ENCODE data around the gene KBTBD13.
"Not testable (repeated sequence)": the region's sequence is repeated elsewhere in the genome, so short reads cannot be mapped to it uniquely, and the experiment has no call there.

The KBTBD13 gene

GRCh38 chr15:65087873-65088642 lies 11.5 kb downstream of the KBTBD13 start:
- no peak overlapping the region for H3K4me3 ChIP-seq (replicated peaks; ENCODE audit: low read depth, low read length)
- no peak for DNase-seq (ENCODE audit: low read depth)
- no peak for TF ChIP-seq CTCF (IDR thresholded peaks at IDR 0.05; ENCODE audit: low read length, missing control alignments)

DNA sequence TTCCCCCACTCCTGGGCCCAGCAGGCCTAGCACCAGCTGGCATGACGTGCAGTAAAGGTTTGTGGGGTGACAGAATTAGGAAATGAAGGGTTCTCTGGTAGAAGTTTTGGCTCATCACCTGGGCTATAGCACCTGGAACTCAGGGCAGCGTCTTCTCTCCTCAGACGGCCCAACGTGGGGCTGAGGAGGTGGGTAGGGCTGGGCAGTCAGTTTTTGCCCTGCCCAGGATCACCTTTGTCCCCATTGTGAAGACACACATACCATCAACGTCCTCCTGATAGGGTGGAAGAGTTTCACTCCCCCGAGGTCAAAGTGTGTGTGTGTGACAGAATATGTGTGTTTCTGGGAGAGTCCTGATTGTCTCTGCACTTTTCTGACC lies 12.1 kb downstream of the KBTBD13 start:
- no peak for DNase-seq (ENCODE audit: low read depth)
- no peak overlapping the region for H3K4me3 ChIP-seq (replicated peaks; ENCODE audit: low read depth, low read length)
- TF ChIP-seq CTCF (IDR thresholded peaks at IDR 0.05; ENCODE audit: low read length, missing control alignments) = no peak

- no peak overlapping the region for H3K4me3 ChIP-seq (replicated peaks; ENCODE audit: low read depth, low read length)
- TF ChIP-seq CTCF (IDR thresholded peaks at IDR 0.05; ENCODE audit: low read length, missing control alignments) = no peak
- peak; percentile 74 for DNase-seq (ENCODE audit: low read depth)
These were observed 12.8 kb downstream of the KBTBD13 start for GRCh38 chr15:65089206-65089824.

DNA sequence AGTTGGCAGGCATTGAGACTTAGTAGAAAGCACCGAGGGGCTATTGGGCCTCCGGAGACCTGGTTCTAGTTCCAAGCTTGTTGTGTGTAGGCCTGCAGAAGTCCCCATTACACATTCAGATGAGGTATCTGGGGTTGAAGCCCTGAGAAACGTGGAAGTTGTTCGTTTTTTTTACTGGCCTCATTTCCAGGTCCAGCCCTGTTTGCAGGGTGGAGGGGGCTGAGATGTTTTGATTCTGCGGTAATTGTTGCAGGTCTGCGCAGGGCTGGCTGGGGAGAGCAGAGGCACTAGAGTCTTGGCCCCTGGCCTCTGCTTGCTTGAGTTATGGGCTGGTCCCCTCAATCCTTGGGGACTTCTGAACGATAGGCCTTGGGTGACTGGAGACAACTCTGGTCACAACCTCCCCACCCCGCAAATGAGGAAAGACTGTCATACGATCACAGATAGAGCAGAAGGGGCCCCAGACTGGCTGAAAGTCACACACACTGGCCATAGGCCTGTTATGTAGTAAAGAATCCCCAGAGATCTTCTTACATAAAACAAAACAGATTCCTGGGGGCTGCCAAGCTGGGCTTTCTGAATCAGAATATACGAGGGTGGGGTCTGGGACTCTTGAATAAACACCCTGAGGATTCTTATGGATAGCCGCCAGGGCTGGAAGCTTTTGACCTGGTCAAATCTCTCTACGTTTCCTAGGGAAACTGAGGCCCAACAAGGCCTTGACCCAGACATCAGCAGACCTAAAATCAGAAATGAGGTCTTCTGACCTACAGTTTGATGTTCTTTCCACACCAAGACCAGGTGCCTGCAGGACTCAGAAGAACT lies 15.6 kb downstream of the KBTBD13 start:
- no peak for DNase-seq (ENCODE audit: low read depth)
- H3K4me3 ChIP-seq (replicated peaks; ENCODE audit: low read depth, low read length) = no peak overlapping the region
- no peak for TF ChIP-seq CTCF (IDR thresholded peaks at IDR 0.05; ENCODE audit: low read length, missing control alignments)

DNA sequence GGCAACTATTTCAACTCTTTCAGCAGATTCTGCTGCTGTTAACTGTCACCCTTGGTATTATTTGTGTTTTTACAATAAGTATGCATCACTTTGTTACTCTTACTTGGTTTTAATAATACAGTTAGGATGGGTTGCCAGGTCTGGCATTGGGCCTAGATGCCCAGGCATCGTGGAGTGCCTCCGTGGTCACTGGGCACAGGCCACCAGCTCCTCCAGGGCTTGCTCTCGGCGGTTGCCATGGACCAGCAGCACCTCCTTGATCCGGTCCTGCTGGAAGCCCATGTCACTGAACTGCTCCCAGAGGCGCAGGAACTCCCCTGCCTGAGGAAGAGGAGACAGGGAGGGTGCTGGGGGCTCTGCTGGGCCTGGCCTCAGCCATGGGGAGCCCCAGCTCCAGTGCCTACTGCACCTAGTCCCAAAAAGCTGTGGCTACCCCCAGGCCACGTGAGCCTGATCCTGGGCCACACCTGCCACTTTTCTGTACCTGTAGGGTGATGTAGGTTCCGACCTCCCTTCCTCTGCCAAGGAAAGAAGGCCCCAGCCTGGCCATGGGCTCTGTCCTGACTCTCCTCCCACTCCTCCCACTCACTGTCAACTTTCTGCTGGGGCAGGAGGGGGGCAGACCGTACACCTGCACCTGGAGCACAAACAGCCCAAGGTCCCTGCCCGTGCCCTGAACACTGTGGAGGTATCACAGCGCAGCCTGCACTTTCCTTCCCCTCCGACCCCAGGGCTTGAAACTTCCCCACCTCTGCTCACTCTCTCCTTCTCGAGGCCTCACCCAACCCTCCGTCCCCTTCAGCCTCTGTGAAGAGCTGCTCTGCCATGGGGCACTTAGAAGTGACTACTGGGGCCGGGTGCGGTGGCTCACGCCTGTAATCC lies 16.6 kb downstream of the KBTBD13 start:
- no peak overlapping the region for H3K4me3 ChIP-seq (replicated peaks; ENCODE audit: low read depth, low read length)
- DNase-seq (ENCODE audit: low read depth) = no peak
- no peak for TF ChIP-seq CTCF (IDR thresholded peaks at IDR 0.05; ENCODE audit: low read length, missing control alignments)

GRCh38 chr15:65093793-65094170 lies 17.2 kb downstream of the KBTBD13 start:
- DNase-seq (ENCODE audit: low read depth); H3K4me3 ChIP-seq (replicated peaks; ENCODE audit: low read depth, low read length): not testable (repeated sequence)

Data from fibroblast of pulmonary artery (primary cell).